NK-92 (cell line): ENCODE data around the gene KPNA1.
A peak's percentile ranks its signal among the peaks of the same experiment; 100 is the strongest.

Experiments used
- DNase-seq: peaks from one replicate; lab custom pipeline; 2025; ENCODE audit not compliant: unreplicated experiment; lab: John Stamatoyannopoulos, UW

The KPNA1 gene

GRCh38 chr3:122387709-122388108, 127.0 kb downstream of the KPNA1 start:
- DNase-seq: no peak

GRCh38 chr3:122383771-122384697, 130.7 kb downstream of the KPNA1 start, which contains the start of gene FAM162A:
Gene FAM162A, plus strand, starts transcription at chr3:122384182. Its CDS starts 84 bp downstream, at chr3:122384266.
- DNase-seq: peak; percentile 44

- peak; percentile 11 for DNase-seq
Observed at GRCh38 chr3:122382888-122383666, 131.7 kb downstream of the KPNA1 start, which contains the start of gene MIX23. Gene MIX23, minus strand, starts transcription at chr3:122383231. Its CDS starts 7 bp downstream, at chr3:122383224.

- no peak for DNase-seq
Observed at GRCh38 chr3:122377975-122378374, 136.8 kb downstream of the KPNA1 start.

- no peak for DNase-seq
Observed at GRCh38 chr3:122374034-122374433, 140.7 kb downstream of the KPNA1 start.
